CD4-positive, alpha-beta T cell treated with Interleukin-15 for 1 hour (primary cell): Measurements from ENCODE around the gene ALKBH5.

Experiments used
- DNase-seq: peaks from one replicate; pipeline ENCODE4 v3.0.0-alpha.2; 2020

Gene ALKBH5

GRCh38 chr17:18225121-18225641 lies 41.6 kb downstream of the ALKBH5 start, which contains the start of gene LLGL1:
LLGL1 (plus strand) TSS chr17:18225635; CDS start chr17:18225683, 48 bp downstream.
- peak; percentile 95 for DNase-seq

- no peak for DNase-seq
These were observed 42.1 kb downstream of the ALKBH5 start for GRCh38 chr17:18225642-18226283.

GRCh38 chr17:18226284-18226945 lies 42.8 kb downstream of the ALKBH5 start:
- no peak for DNase-seq

- no peak for DNase-seq
These were observed 44.0 kb downstream of the ALKBH5 start for GRCh38 chr17:18227635-18228034.

- DNase-seq, result no peak
These were observed 44.6 kb downstream of the ALKBH5 start for GRCh38 chr17:18228176-18228682.

- DNase-seq, result no peak
These were observed 45.6 kb downstream of the ALKBH5 start for GRCh38 chr17:18229254-18229653.

GRCh38 chr17:18229771-18230170 lies 46.1 kb downstream of the ALKBH5 start:
- no peak for DNase-seq

GRCh38 chr17:18230288-18231141 lies 46.9 kb downstream of the ALKBH5 start:
- no peak for DNase-seq

- DNase-seq, result no peak
These were observed 47.5 kb downstream of the ALKBH5 start for GRCh38 chr17:18231164-18231563.

- no peak for DNase-seq
These were observed 50.3 kb downstream of the ALKBH5 start for GRCh38 chr17:18233803-18234518.

GRCh38 chr17:18234853-18235380 lies 51.3 kb downstream of the ALKBH5 start:
- DNase-seq, result no peak

GRCh38 chr17:18235743-18236256 lies 52.2 kb downstream of the ALKBH5 start:
- no peak for DNase-seq

- no peak for DNase-seq
These were observed 52.9 kb downstream of the ALKBH5 start for GRCh38 chr17:18236494-18236893.

GRCh38 chr17:18237461-18237860 lies 53.8 kb downstream of the ALKBH5 start:
- no peak for DNase-seq

- no peak for DNase-seq
These were observed 54.7 kb downstream of the ALKBH5 start for GRCh38 chr17:18238299-18238698.

- DNase-seq, result no peak
These were observed 56.8 kb downstream of the ALKBH5 start for GRCh38 chr17:18240449-18240848.

GRCh38 chr17:18241229-18241871 lies 57.7 kb downstream of the ALKBH5 start:
- DNase-seq, result no peak

GRCh38 chr17:18245038-18245776 lies 61.6 kb downstream of the ALKBH5 start:
- no peak for DNase-seq

GRCh38 chr17:18246109-18246725 lies 62.6 kb downstream of the ALKBH5 start:
- DNase-seq, result no peak
